A204.1 (cell line): ENCODE data around the gene TACR1.

ENCODE experiments used
- FAIRE-seq: peaks from 2 replicates; lab custom pipeline; 2012; peaks lifted over from hg19 to GRCh38; lab: Jason Lieb, UNC

Gene TACR1

GRCh38 chr2:75018162-75018561 is 181.2 kb downstream of the TACR1 start:
- no peak for FAIRE-seq

DNA sequence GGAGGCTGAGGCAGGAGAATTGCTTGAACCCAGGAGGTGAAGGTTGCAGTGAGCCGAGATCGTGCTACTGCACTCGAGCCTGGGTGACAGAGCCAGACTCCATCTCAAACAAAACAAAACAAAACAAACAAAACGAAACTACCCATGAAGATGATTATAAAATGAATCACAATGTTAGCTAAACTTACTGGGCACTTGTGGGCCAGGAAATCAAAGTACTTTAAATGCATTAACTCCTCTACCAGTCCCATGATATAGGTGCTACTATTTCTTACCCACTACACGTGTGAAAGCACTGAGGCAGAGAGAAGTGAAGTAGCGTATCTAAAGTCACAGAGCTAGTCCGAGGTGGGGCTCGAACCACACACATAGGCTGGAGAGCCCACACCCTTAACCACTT is 187.2 kb downstream of the TACR1 start:
- no peak for FAIRE-seq

DNA sequence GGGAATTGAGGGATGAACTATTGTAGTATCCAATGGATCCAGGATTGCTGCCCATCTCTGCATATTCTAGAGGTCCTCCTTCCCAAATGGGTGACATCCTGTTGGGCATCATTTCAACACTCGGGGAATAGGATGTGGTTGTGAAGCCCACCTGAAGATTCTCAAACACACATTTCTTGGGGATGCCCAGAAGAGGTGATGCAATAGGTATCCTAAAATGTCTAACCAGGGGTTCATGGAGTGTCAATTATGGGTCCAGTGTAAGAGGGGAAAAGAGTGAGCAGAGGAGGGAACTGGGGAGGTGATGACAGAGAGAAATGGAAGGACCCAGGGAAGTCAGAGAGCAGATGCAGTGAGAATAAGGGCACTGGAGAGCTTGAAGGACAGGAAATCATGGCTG is 188.7 kb downstream of the TACR1 start:
- no peak for FAIRE-seq

- FAIRE-seq: no peak
These were observed 191.5 kb downstream of the TACR1 start for GRCh38 chr2:75007819-75008218.

GRCh38 chr2:75007061-75007460 is 192.3 kb downstream of the TACR1 start:
- no peak for FAIRE-seq

GRCh38 chr2:75006041-75006440 is 193.3 kb downstream of the TACR1 start:
- FAIRE-seq: no peak

- FAIRE-seq: no peak
These were observed 195.5 kb downstream of the TACR1 start for GRCh38 chr2:75003773-75004172.

- FAIRE-seq: no peak
These were observed 196.0 kb downstream of the TACR1 start for GRCh38 chr2:75003276-75003675.

GRCh38 chr2:75002007-75002406 is 197.3 kb downstream of the TACR1 start:
- no peak for FAIRE-seq

DNA sequence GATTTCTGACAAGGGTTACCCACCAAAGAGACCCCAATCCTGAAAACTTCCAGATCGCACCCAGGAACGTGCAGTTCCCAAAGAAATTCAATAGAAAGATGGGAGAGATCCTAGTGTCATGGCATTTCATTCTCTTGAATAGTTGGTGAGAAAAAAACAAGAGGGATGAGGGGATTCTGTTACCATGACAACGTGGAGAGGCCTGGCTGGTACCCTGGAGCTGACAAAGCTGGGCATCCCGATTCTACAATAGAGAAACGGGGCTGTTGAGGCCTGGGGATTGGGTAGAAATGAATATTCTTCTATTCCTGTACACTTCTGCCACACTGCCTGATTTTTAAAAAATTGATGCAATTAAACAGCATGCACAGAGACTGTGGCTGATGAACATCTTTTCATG is 199.9 kb downstream of the TACR1 start:
- FAIRE-seq: no peak
